NCI-H345 (cell line): ENCODE data around the gene ANKRA2.

Source experiments
- DNase-seq: peaks from one replicate; lab custom pipeline; 2025; lab: John Stamatoyannopoulos, UW

The ANKRA2 gene, protein sequence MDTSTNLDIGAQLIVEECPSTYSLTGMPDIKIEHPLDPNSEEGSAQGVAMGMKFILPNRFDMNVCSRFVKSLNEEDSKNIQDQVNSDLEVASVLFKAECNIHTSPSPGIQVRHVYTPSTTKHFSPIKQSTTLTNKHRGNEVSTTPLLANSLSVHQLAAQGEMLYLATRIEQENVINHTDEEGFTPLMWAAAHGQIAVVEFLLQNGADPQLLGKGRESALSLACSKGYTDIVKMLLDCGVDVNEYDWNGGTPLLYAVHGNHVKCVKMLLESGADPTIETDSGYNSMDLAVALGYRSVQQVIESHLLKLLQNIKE

DNA sequence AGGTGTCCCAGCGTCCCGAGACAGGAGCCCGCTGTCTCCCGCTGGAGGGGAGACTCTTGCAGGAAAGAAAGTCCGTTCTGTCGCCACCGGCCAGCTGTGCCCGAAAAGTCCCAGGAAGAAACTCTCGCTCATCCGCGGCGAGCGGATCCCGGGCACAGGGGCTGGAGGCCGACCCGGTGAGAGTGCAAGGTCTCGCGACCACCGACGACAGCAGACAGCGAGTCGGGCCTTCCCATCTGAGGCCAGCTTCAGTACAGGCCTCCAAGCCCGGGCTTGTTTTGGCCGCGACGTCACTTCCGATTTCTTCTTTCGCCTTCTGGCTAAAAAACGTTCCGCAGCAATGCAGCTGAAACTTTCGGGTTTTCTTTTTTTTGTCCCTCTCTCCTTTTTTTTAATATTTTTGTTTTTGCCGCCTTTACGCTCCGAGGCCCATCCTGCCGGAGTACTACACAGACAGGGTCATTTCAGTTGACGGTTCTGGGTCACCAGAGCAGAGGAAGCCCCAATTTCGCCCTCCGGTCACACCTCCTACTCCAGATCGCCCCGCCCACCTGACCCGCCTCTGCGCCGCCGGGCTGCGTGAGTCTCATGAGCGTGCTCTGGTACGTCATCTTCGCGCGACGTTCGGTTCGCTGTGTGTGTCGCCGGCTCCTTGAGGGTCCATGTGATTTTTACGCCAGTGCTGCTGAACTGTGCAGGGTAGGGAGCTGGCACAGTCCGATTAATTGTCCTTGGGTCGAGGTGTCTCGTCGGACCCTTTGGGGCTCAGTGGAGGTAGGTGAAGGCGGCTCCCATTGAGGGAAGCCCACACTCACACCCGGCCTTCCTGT lies at the start of gene ANKRA2, which contains the start of gene UTP15:
Gene ANKRA2, minus strand, starts transcription at position 501 of the 830 bp plus-strand sequence. CDS start 2,758 bp downstream, outside the sequence.
Gene UTP15, plus strand, starts transcription at position 605 of the 830 bp plus-strand sequence. CDS start 1,602 bp downstream, outside the sequence.
- peak; percentile 95 for DNase-seq

GRCh38 chr5:73615085-73615484 lies 49.6 kb upstream of the ANKRA2 start:
- DNase-seq, result no peak

DNA sequence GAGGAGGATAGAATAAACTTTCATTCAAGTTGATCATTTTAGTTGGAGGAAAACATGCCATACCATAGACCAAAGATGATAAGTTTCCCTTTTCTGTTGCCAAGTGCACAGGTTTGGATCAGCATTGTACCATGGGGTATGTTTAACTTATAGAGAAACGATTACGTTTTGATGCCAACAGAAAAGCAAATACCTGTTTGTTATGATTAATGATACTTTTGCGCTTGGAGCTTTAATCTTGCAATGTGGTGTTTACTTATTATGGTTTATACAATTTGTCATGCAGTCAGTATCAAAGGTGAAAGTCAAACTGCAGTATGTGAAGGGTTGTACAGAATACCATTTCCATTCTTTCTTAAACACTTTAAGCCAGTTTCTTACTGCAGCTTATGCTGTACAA lies 47.4 kb upstream of the ANKRA2 start:
- DNase-seq, result no peak

- DNase-seq, result no peak
Measured at GRCh38 chr5:73607228-73607627, 41.8 kb upstream of the ANKRA2 start.

GRCh38 chr5:73606206-73606753 lies 40.8 kb upstream of the ANKRA2 start:
- DNase-seq, result no peak

GRCh38 chr5:73605223-73606087 lies 40.0 kb upstream of the ANKRA2 start:
- no peak for DNase-seq

- DNase-seq, result no peak
Measured at GRCh38 chr5:73603998-73604397, 38.6 kb upstream of the ANKRA2 start.

GRCh38 chr5:73599380-73599779 lies 33.9 kb upstream of the ANKRA2 start:
- DNase-seq, result no peak

- DNase-seq, result peak; percentile 23
Measured at GRCh38 chr5:73596705-73597328, 31.4 kb upstream of the ANKRA2 start.

DNA sequence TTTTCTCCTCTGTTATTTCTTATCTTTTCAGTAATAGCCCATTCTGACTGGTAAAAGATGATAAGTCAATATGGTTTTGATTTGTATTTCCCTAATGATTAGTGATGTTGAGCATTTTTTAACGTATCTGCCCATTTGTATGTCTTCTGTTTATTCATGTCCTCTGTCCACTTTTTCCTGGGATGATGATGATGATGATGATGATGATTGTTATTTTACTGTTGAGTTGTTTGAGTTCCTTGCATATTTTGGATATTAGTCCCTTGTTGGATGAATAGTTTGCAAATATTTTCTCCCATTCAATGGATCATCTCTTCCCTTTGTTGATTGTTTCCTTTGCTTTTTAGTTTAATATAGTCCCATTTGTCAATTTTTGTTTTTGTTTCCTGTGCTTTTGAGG lies 27.1 kb upstream of the ANKRA2 start:
- no peak for DNase-seq

DNA sequence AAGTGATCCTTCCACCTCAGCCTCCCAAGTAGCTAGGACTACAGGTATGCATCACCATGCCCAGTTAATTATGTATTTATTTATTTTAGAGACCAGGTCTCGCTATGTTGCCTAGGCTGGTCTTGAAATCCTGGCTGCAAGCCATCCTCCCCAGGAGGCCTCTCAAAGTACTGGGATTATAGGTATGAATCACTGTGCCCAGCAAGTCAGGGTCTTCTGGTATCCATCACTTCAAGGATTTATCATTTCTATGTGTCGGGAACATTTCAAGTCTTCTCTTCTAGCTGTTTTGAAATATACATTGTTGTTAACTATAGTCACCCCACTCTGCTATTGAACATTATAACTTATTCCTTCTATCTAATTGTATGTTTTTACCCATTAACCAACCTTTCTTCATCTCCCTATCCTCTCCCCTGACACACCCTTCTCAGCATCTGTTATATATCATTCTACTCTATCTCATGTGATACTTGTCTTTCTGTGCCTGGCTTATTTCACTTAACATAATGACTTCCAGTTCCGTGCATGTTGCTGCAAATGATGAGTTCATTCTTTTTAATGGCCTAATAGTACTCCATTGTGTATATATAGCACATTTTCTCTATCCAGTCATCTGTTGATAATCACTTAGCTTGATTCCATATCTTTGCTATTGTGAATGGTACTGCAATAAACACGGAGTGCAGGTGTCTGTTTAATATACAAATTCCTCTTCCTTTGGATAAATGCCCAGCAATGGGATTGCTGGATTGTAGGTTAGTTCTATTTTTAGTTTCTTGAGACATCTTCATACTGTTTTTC lies 26.5 kb upstream of the ANKRA2 start:
- DNase-seq, result peak; percentile 29

GRCh38 chr5:73591102-73591695 lies 25.8 kb upstream of the ANKRA2 start:
- peak; percentile 60 for DNase-seq

DNA sequence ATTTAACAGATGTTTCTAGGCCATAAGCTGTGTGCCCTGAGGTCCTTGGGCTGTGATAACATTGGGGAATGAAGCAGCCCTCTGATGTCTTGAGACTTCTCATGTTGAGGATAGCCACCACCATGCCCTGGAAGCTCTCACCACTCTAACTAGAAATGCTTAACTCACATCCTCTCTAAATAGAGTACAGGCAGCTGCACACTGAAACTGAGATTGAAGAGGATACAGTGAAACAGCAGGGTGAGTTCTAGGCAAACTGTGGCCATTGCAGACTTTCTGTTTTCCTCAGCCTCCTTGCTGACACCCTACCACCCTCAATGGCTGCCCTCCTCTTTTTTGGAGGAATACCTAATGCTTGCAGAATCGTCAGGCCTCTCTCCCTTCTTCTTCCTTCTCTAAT lies 22.5 kb upstream of the ANKRA2 start:
- no peak for DNase-seq

GRCh38 chr5:73582285-73583145 lies 17.1 kb upstream of the ANKRA2 start:
- no peak for DNase-seq

DNA sequence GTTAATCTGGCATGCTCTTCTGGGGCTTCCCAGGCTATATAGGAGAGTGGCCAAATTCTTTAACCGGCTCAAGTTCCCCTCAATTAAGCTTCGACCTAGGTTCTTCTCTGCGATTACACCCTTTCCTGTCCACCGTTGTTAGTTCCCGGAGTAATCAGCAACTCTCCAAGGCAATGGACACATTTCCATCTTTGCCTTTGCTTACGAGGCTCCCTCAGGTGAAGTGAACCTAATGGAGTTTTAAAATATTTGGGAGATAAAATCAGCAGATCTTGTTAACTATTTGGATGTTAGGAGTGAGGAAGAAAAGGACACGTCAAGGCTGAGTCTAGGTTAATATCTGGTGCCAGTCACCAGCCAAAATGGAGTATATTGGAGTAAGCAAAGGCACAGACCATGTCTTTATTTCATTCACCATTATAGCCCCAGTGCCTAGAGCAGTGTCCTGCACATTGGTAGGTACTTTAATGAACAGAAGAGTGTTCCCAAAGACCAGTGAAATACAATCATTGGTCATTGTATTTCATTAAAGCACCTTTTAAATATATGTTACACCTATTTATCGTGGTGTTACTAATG lies 619 bp upstream of the ANKRA2 start:
- DNase-seq, result no peak

- DNase-seq, result no peak
Measured at GRCh38 chr5:73564675-73565074, 764 bp downstream of the ANKRA2 start.

GRCh38 chr5:73564018-73564417 lies 1.4 kb downstream of the ANKRA2 start:
- no peak for DNase-seq

GRCh38 chr5:73558950-73559349 lies 6.5 kb downstream of the ANKRA2 start:
- no peak for DNase-seq

DNA sequence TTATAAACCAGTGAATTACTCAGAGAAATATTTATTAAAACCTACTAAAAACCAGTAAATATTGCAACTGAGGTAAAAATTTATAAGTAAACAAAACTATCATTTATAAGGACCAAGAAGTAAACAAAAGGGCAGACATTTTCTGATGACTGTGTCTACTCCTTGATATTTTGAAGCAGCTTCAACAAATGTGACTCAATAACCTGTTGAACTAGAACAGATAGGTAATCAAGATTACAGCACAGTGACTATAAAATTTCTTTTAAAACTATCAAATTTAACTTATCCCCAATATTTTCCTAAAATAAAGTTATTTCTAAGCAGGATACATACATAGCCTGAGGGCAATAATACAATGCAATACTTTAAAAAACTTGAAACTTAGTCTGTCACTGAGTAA lies 12.8 kb downstream of the ANKRA2 start:
- no peak for DNase-seq
